Measurements from ENCODE around the gene TM7SF3.

- no peak for TF ChIP-seq CTCF (conservative IDR thresholded peaks at IDR 0.05 in 1 of 2, IDR thresholded peaks at IDR 0.05 in 1 of 2; ENCODE audit: low read depth in 1 of 2, low read length in 2 of 2)
- no peak for TF ChIP-seq EZH2 (IDR thresholded peaks at IDR 0.05; ENCODE audit: low read length, missing control alignments)
Observed at GRCh38 chr12:26961803-26962202, 52.4 kb downstream of the TM7SF3 start.

Data from fibroblast of lung (primary cell).